H9 (cell line): Measurements from ENCODE around the gene CCDC33. TPM values are rescaled to one million over a fixed set of nuclear protein-coding genes. Genes with fewer than 3 reads are reported as not detected.

Source experiments
- DNase-seq: peaks from one replicate; pipeline ENCODE4 v3.0.0-alpha.2; 2017
- H2AFZ ChIP-seq: one replicate; pipeline ENCODE4 v1.6.1; 2013; ENCODE audit warnings: mild to moderate bottlenecking, low read length, control low read depth, moderate library complexity
- H2AK5ac ChIP-seq: 2 replicates; pipeline ENCODE4 v1.6.1; 2013; ENCODE audit warnings: low read length, control low read depth, mixed read lengths; ENCODE audit not compliant: insufficient read length
- H2BK120ac ChIP-seq: one replicate; pipeline ENCODE4 v1.6.1; 2013; ENCODE audit warnings: low read depth, mild to moderate bottlenecking, low read length, control low read depth, inconsistent platforms; ENCODE audit not compliant: poor library complexity, severe bottlenecking
- H2BK12ac ChIP-seq: 2 replicates; pipeline ENCODE4 v1.6.1; 2013; ENCODE audit warnings: low read length, control low read depth, mixed read lengths, low read depth; ENCODE audit not compliant: insufficient read length
- H2BK15ac ChIP-seq: 2 replicates; pipeline ENCODE4 v1.6.1; 2013; ENCODE audit warnings: low read depth, low read length, control low read depth
- H2BK20ac ChIP-seq: one replicate; pipeline ENCODE4 v1.6.1; 2013; ENCODE audit warnings: low read depth, mild to moderate bottlenecking, low read length, control low read depth, inconsistent platforms; ENCODE audit not compliant: poor library complexity, severe bottlenecking
- H2BK5ac ChIP-seq: 2 replicates; pipeline ENCODE4 v1.6.1; 2013; ENCODE audit warnings: low read length, control low read depth, mixed read lengths; ENCODE audit not compliant: insufficient read length
- H3K14ac ChIP-seq: 2 replicates; pipeline ENCODE4 v1.6.1; 2013; ENCODE audit warnings: low read length, control low read depth; ENCODE audit not compliant: insufficient read depth
- H3K18ac ChIP-seq: 2 replicates; pipeline ENCODE4 v1.6.1; 2013; ENCODE audit warnings: low read depth, mild to moderate bottlenecking, mixed read lengths, low read length, control low read depth; ENCODE audit not compliant: insufficient read length
- H3K23ac ChIP-seq: 2 replicates; pipeline ENCODE4 v1.6.1; 2013; ENCODE audit warnings: low read length, control low read depth, mixed read lengths, low read depth; ENCODE audit not compliant: insufficient read length
- H3K23me2 ChIP-seq: 2 replicates; pipeline ENCODE4 v1.6.1; 2013; ENCODE audit warnings: low read depth, mild to moderate bottlenecking, mixed read lengths, low read length, control low read depth; ENCODE audit not compliant: insufficient read length, poor library complexity, severe bottlenecking
- H3K27ac ChIP-seq: 2 replicates; pipeline ENCODE4 v1.5.1; 2013; ENCODE audit warnings: low read length, control low read depth, mixed read lengths, low read depth; ENCODE audit not compliant: insufficient read length
- H3K27me3 ChIP-seq: 2 replicates; pipeline ENCODE4 v1.6.1; 2013; ENCODE audit warnings: low read length, control low read depth, inconsistent platforms; ENCODE audit not compliant: insufficient read depth
- H3K4ac ChIP-seq: 2 replicates; pipeline ENCODE4 v1.6.1; 2013; ENCODE audit warnings: low read depth, mild to moderate bottlenecking, control low read depth, inconsistent platforms, low read length, moderate library complexity
- H3K4me1 ChIP-seq: 2 replicates; pipeline ENCODE4 v1.6.1; 2013; ENCODE audit warnings: low read length, control low read depth, inconsistent platforms; ENCODE audit not compliant: insufficient read depth
- H3K4me2 ChIP-seq: 2 replicates; pipeline ENCODE4 v1.6.1; 2013; ENCODE audit warnings: low read length, control low read depth, mixed read lengths; ENCODE audit not compliant: insufficient read length, insufficient read depth
- H3K56ac ChIP-seq: 2 replicates; pipeline ENCODE4 v1.6.1; 2013; ENCODE audit warnings: low read depth, mild to moderate bottlenecking, mixed read lengths, low read length, control low read depth; ENCODE audit not compliant: insufficient read length
- H3K79me1 ChIP-seq: 2 replicates; pipeline ENCODE4 v1.6.1; 2013; ENCODE audit warnings: low read depth, mild to moderate bottlenecking, moderate library complexity, low read length, control low read depth, inconsistent platforms; ENCODE audit not compliant: insufficient read depth, poor library complexity, severe bottlenecking
- H3K79me2 ChIP-seq: 2 replicates; pipeline ENCODE4 v1.6.1; 2013; ENCODE audit warnings: low read length, control low read depth, inconsistent platforms; ENCODE audit not compliant: insufficient read depth
- H3K9ac ChIP-seq: 2 replicates; pipeline ENCODE4 v1.6.1; 2013; ENCODE audit warnings: low read length, control low read depth, mixed read lengths; ENCODE audit not compliant: insufficient read length; ENCODE audit errors: extremely low read depth
- H3K9me3 ChIP-seq: one replicate; pipeline ENCODE4 v1.6.1; 2013; ENCODE audit warnings: low read depth, low read length, inconsistent platforms; ENCODE audit not compliant: control insufficient read depth
- H3T11ph ChIP-seq: one replicate; pipeline ENCODE4 v1.6.1; 2013; ENCODE audit warnings: mild to moderate bottlenecking, low read length, control low read depth, inconsistent platforms
- H4K20me1 ChIP-seq: one replicate; pipeline ENCODE4 v1.6.1; 2013; ENCODE audit not compliant: control insufficient read depth, insufficient read length, insufficient read depth
- H4K5ac ChIP-seq: 2 replicates; pipeline ENCODE4 v1.6.1; 2013; ENCODE audit warnings: low read depth, mild to moderate bottlenecking, mixed read lengths, low read length, control low read depth; ENCODE audit not compliant: insufficient read length
- H4K8ac ChIP-seq: replicated peaks from 2 replicates; pipeline ENCODE4 v1.6.1; 2013; ENCODE audit warnings: low read length, control low read depth, mixed read lengths, low read depth; ENCODE audit not compliant: insufficient read length
- H4K91ac ChIP-seq: 2 replicates; pipeline ENCODE4 v1.6.1; 2013; ENCODE audit warnings: low read depth, mild to moderate bottlenecking, moderate library complexity, mixed read lengths, low read length, control low read depth; ENCODE audit not compliant: insufficient read length
- H3K27ac Mint-ChIP-seq, 3 experiments: 2 replicates in 2 of 3; 3 replicates in 1 of 3; pipeline ENCODE4 v1.8.0; 2020 to 2021; ENCODE audit warnings: mixed read lengths in 3 of 3, mild to moderate bottlenecking in 1 of 3, moderate library complexity in 1 of 3
- H3K27me3 Mint-ChIP-seq: 2 replicates; pipeline ENCODE4 v1.8.0; 2021; ENCODE audit warnings: low read depth, mild to moderate bottlenecking, moderate library complexity, mixed read lengths
- H3K36me3 Mint-ChIP-seq, 3 experiments: 2 replicates in 2 of 3; 3 replicates in 1 of 3; pipeline ENCODE4 v1.8.0; 2020 to 2021; ENCODE audit warnings: low read depth in 3 of 3, mixed read lengths in 3 of 3; ENCODE audit not compliant: insufficient read depth in 1 of 3
- H3K4me1 Mint-ChIP-seq, 2 experiments: 2 replicates each; pipeline ENCODE4 v1.8.0; 2020; ENCODE audit warnings: mixed read lengths in 2 of 2
- H3K4me3 Mint-ChIP-seq, 2 experiments: 2 replicates in 1 of 2; 3 replicates in 1 of 2; pipeline ENCODE4 v1.8.0; 2020 to 2021; ENCODE audit warnings: mild to moderate bottlenecking in 2 of 2, mixed read lengths in 2 of 2, moderate library complexity in 1 of 2
- H3K9me3 Mint-ChIP-seq, 2 experiments: 2 replicates in 1 of 2; 3 replicates in 1 of 2; pipeline ENCODE4 v1.8.0; 2020; ENCODE audit warnings: mild to moderate bottlenecking in 2 of 2, mixed read lengths in 2 of 2, moderate library complexity in 1 of 2
- WGBS: extraction: QIAGEN DNeasy Blood & Tissue Kit; methylation state at CpG from one replicate; pipeline ENCODE4 v1.1.7; 2013; ENCODE audit warnings: missing lambda C conversion rate, low lambda C conversion rate, mixed read lengths; ENCODE audit not compliant: insufficient read length; ENCODE audit errors: extremely low coverage; 5-methylcytosine and 5-hydroxymethylcytosine counted together
- total RNA-seq: library from RNA; stranded (reverse); gene quantifications from 2 replicates; pipeline ENCODE4 v1.2.1, GENCODE V29; 2021
- TF ChIP-seq, protein P1 (sequence below): fragments of 200-600 bp; sonication (generic); conservative IDR thresholded peaks from 3 replicates; pipeline ENCODE4 v1.8.0; 2021; ENCODE audit warnings: antibody characterized with exemption, mild to moderate bottlenecking

Gene CCDC33
- total RNA-seq, 1 experiment from 2014 or later = 4.6 TPM

DNA sequence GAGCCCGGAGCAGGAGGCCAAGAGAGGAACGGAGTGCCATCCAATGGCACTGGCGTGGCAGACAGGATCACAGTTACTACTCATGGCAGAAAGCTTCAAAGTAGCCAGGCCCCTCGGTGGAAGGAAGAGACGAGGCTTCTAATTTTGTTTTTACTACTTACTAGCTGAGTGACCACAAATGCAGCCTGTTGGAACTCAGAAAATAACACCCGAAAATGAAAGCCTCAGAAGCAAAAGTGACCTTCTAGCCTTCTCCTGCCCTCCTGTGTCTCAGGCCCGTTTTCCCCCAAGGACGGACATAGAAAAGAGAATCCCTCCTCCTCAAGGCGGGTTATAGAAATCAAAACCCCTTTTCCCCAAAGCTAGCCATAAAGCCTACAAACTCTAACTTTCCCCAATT is 23.6 kb upstream of the CCDC33 start:
- Histone ChIP-seq H2BK120ac (no peak overlapping the region), H3K23ac (no peak overlapping the region), H3K18ac (no peak overlapping the region), H2BK20ac (no peak overlapping the region), H2BK15ac (no peak overlapping the region), H3K9ac (no peak overlapping the region), H3K23me2 (peaks cover 6% of the 10 kb centered on the region), H3T11ph (no peak overlapping the region), H3K27me3 (peaks cover 6% of the 10 kb centered on the region; the same call in 1 of the 2 replicates), H3K14ac (no peak overlapping the region), H4K20me1 (no peaks in the 10 kb centered on the region), H3K79me2 (no peaks in the 10 kb centered on the region), H3K4ac (no peak overlapping the region), H2AFZ (no peak overlapping the region), H2AK5ac (no peak overlapping the region), H4K91ac (no peak overlapping the region), H4K5ac (no peak overlapping the region), H3K79me1 (no peaks in the 10 kb centered on the region), H3K27ac (no peak overlapping the region), H3K4me2 (no peak overlapping the region), H3K4me1 (peaks cover 19% of the 10 kb centered on the region; the same call in 1 of the 2 replicates), H3K9me3 (no peaks in the 10 kb centered on the region), H4K8ac (no peak overlapping the region), H2BK5ac (no peak overlapping the region), H2BK12ac (no peak overlapping the region), H3K56ac (no peak overlapping the region)
- Mint-ChIP-seq H3K36me3 (peaks cover 4 to 17% (median 11%) of the 10 kb centered on the region in 3 experiments; a peak in 6 of 7 replicates), H3K9me3 (no peaks in the 10 kb centered on the region), H3K4me3 (no peak overlapping the region), H3K4me1 (peaks cover 74 to 85% of the 10 kb centered on the region in 2 experiments), H3K27me3 (peaks cover 35% of the 10 kb centered on the region), H3K27ac (no peak overlapping the region)
- TF ChIP-seq, protein P1, sequence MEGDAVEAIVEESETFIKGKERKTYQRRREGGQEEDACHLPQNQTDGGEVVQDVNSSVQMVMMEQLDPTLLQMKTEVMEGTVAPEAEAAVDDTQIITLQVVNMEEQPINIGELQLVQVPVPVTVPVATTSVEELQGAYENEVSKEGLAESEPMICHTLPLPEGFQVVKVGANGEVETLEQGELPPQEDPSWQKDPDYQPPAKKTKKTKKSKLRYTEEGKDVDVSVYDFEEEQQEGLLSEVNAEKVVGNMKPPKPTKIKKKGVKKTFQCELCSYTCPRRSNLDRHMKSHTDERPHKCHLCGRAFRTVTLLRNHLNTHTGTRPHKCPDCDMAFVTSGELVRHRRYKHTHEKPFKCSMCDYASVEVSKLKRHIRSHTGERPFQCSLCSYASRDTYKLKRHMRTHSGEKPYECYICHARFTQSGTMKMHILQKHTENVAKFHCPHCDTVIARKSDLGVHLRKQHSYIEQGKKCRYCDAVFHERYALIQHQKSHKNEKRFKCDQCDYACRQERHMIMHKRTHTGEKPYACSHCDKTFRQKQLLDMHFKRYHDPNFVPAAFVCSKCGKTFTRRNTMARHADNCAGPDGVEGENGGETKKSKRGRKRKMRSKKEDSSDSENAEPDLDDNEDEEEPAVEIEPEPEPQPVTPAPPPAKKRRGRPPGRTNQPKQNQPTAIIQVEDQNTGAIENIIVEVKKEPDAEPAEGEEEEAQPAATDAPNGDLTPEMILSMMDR = no peak
- no peak for DNase-seq
- WGBS = no CpG with 5 or more reads among the region's 9 CpGs
